Stomach smooth muscle (tissue), 2 donors: ENCODE data around the gene ARAP1.
A peak's percentile ranks its signal among the peaks of the same experiment; 100 is the strongest.

Experiments used
- H3K27ac ChIP-seq: one replicate; pipeline ENCODE4 v1.7.0; 2013; ENCODE audit warnings: mild to moderate bottlenecking, low read length, inconsistent platforms
- H3K27me3 ChIP-seq, 2 donors: one replicate each; pipeline ENCODE4 v1.7.0; 2013; ENCODE audit warnings: low read length in 2 of 2; ENCODE audit not compliant: insufficient read depth in 2 of 2, control insufficient read depth in 1 of 2
- H3K36me3 ChIP-seq, 2 donors: one replicate each; pipeline ENCODE4 v1.7.0; 2013; ENCODE audit warnings: low read length in 2 of 2; ENCODE audit not compliant: control insufficient read depth in 2 of 2, insufficient read depth in 2 of 2
- H3K4me1 ChIP-seq: one replicate; pipeline ENCODE4 v1.7.0; 2013; ENCODE audit warnings: low read length; ENCODE audit not compliant: control insufficient read depth, insufficient read depth
- H3K4me3 ChIP-seq, 2 donors: one replicate each; pipeline ENCODE4 v1.7.0; 2013; ENCODE audit warnings: low read length in 2 of 2
- H3K9ac ChIP-seq, 2 donors: one replicate each; pipeline ENCODE4 v1.7.0; 2013; ENCODE audit warnings: low read length in 2 of 2, mild to moderate bottlenecking in 1 of 2
- H3K9me3 ChIP-seq, 2 donors: one replicate each; pipeline ENCODE4 v1.7.0; 2013; ENCODE audit warnings: low read length in 2 of 2; ENCODE audit not compliant: control insufficient read depth in 2 of 2
- donor health status: healthy.
- donor health status: Pancreatic carcinoma.

The ARAP1 gene

GRCh38 chr11:72740562-72741428, 11.4 kb downstream of the ARAP1 start:
- no peak overlapping the region for H3K9ac ChIP-seq
- H3K9me3 ChIP-seq, result no peaks in the 10 kb centered on the region
- peaks cover 32% of the 10 kb centered on the region for H3K4me1 ChIP-seq
- H3K27me3 ChIP-seq, result no peaks in the 10 kb centered on the region
- H3K4me3 ChIP-seq, result no peak overlapping the region
- no peak overlapping the region for H3K27ac ChIP-seq
- H3K36me3 ChIP-seq, result no peaks in the 10 kb centered on the region

- Histone ChIP-seq H3K4me1 (peaks cover 34% of the 10 kb centered on the region), H3K9ac (no peak overlapping the region), H3K4me3 (no peak overlapping the region), H3K27ac (no peak overlapping the region), H3K36me3 (no peaks in the 10 kb centered on the region), H3K27me3 (no peaks in the 10 kb centered on the region), H3K9me3 (no peaks in the 10 kb centered on the region)
These were observed 12.2 kb downstream of the ARAP1 start for GRCh38 chr11:72740060-72740424.

GRCh38 chr11:72739240-72740059, 12.8 kb downstream of the ARAP1 start:
- Histone ChIP-seq H3K36me3 (no peaks in the 10 kb centered on the region), H3K9me3 (no peaks in the 10 kb centered on the region), H3K4me1 (peaks cover 34% of the 10 kb centered on the region), H3K9ac (no peak overlapping the region), H3K27ac (no peak overlapping the region), H3K27me3 (no peaks in the 10 kb centered on the region), H3K4me3 (no peak overlapping the region)

- peaks cover 34% of the 10 kb centered on the region for H3K4me1 ChIP-seq
- H3K4me3 ChIP-seq, result no peak overlapping the region
- H3K27me3 ChIP-seq, result no peaks in the 10 kb centered on the region
These were observed 13.7 kb downstream of the ARAP1 start for GRCh38 chr11:72738199-72739141.

GRCh38 chr11:72737336-72737735, 14.9 kb downstream of the ARAP1 start:
- Histone ChIP-seq H3K27ac (peak overlapping the region; percentile 24), H3K4me3 (no peak overlapping the region), H3K27me3 (no peaks in the 10 kb centered on the region), H3K9ac (no peak overlapping the region), H3K36me3 (no peaks in the 10 kb centered on the region), H3K9me3 (no peaks in the 10 kb centered on the region), H3K4me1 (peaks cover 37% of the 10 kb centered on the region)

More at GRCh38 chr11:72738199-72739141, 13.7 kb downstream of the ARAP1 start:
- peak overlapping the region in 1 of 2 donors; percentile 19 for H3K9ac ChIP-seq
- H3K27ac ChIP-seq, result peak overlapping the region; percentile 41
- no peaks in the 10 kb centered on the region for H3K9me3 ChIP-seq
- no peaks in the 10 kb centered on the region for H3K36me3 ChIP-seq

- Histone ChIP-seq H3K4me3 (no peak overlapping the region), H3K9ac (no peak overlapping the region), H3K4me1 (peaks cover 36% of the 10 kb centered on the region), H3K27ac (peak overlapping the region; percentile 11), H3K9me3 (no peaks in the 10 kb centered on the region), H3K27me3 (no peaks in the 10 kb centered on the region), H3K36me3 (no peaks in the 10 kb centered on the region)
These were observed 15.6 kb downstream of the ARAP1 start for GRCh38 chr11:72736452-72737069.

- Histone ChIP-seq H3K27ac (no peak overlapping the region), H3K36me3 (no peaks in the 10 kb centered on the region), H3K27me3 (no peaks in the 10 kb centered on the region), H3K9ac (no peak overlapping the region), H3K4me1 (peaks cover 36% of the 10 kb centered on the region), H3K4me3 (no peak overlapping the region), H3K9me3 (no peaks in the 10 kb centered on the region)
These were observed 16.6 kb downstream of the ARAP1 start for GRCh38 chr11:72735495-72736027.

- Histone ChIP-seq H3K4me1 (peaks cover 23% of the 10 kb centered on the region), H3K9me3 (no peaks in the 10 kb centered on the region), H3K27ac (no peak overlapping the region), H3K9ac (no peak overlapping the region), H3K36me3 (no peaks in the 10 kb centered on the region), H3K4me3 (no peak overlapping the region), H3K27me3 (no peaks in the 10 kb centered on the region)
These were observed 19.9 kb downstream of the ARAP1 start for GRCh38 chr11:72732329-72732728.

GRCh38 chr11:72730737-72731136, 21.5 kb downstream of the ARAP1 start:
- peaks cover 12% of the 10 kb centered on the region for H3K4me1 ChIP-seq
- no peaks in the 10 kb centered on the region for H3K27me3 ChIP-seq
- H3K9ac ChIP-seq, result no peak overlapping the region
- H3K4me3 ChIP-seq, result no peak overlapping the region
- H3K36me3 ChIP-seq, result no peaks in the 10 kb centered on the region
- H3K27ac ChIP-seq, result no peak overlapping the region
- no peaks in the 10 kb centered on the region for H3K9me3 ChIP-seq

- Histone ChIP-seq H3K4me3 (no peak overlapping the region), H3K9ac (no peak overlapping the region), H3K4me1 (peaks cover 13% of the 10 kb centered on the region), H3K9me3 (no peaks in the 10 kb centered on the region), H3K27ac (no peak overlapping the region), H3K36me3 (no peaks in the 10 kb centered on the region), H3K27me3 (no peaks in the 10 kb centered on the region)
These were observed 22.0 kb downstream of the ARAP1 start for GRCh38 chr11:72730243-72730642.
